Measurements from ENCODE around the gene TNF.

- TF ChIP-seq, protein P1, sequence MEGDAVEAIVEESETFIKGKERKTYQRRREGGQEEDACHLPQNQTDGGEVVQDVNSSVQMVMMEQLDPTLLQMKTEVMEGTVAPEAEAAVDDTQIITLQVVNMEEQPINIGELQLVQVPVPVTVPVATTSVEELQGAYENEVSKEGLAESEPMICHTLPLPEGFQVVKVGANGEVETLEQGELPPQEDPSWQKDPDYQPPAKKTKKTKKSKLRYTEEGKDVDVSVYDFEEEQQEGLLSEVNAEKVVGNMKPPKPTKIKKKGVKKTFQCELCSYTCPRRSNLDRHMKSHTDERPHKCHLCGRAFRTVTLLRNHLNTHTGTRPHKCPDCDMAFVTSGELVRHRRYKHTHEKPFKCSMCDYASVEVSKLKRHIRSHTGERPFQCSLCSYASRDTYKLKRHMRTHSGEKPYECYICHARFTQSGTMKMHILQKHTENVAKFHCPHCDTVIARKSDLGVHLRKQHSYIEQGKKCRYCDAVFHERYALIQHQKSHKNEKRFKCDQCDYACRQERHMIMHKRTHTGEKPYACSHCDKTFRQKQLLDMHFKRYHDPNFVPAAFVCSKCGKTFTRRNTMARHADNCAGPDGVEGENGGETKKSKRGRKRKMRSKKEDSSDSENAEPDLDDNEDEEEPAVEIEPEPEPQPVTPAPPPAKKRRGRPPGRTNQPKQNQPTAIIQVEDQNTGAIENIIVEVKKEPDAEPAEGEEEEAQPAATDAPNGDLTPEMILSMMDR (conservative IDR thresholded peaks at IDR 0.05; ENCODE audit: low read length) = no peak
- no peak for TF ChIP-seq EZH2phosphoT487 (IDR thresholded peaks at IDR 0.05; ENCODE audit: borderline replicate concordance, low read depth, low read length)
These were observed 44.7 kb upstream of the TNF start for GRCh38 chr6:31530659-31531058.
